SKM-1 (cell line): ENCODE results near the gene UTP14A.

Experiments used
- DNase-seq: peaks from one replicate; lab custom pipeline; 2025; ENCODE audit not compliant: unreplicated experiment; lab: John Stamatoyannopoulos, UW

Gene UTP14A

DNA sequence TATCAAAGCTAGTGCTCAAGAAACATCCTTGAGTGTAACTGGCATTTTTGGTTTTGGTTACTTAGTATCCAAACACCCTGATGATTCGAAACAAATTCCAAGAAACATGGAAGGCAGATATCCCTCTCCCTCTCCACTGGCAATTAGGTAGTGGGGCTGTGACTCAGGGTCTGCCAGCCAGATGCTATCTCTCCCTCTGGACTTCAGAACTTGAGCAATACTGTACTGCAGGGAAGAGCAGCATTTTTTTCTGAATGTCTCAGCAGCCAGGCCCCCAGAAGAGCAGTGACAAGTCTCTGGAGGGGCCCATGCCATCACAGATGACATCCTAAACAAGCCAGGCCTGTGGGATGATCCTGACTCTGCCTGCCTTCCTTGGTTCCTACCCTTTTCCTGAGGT lies 39.2 kb downstream of the UTP14A start:
- DNase-seq, result no peak

DNA sequence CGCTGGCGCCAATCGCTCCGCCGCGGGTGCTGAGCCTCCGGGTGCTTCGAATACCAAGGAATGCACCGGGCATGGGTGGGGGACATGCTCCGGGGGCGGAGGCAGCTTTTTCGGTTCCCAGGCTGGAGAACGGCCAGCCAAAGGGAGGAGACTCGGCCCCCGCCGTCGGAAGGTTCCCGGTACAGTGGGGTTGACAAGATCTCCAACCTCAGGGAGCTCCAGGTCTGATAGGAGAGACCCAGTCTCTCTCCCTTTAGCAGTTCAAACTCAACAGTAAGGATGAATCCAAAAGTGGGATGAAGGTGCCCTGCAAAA lies 47.3 kb downstream of the UTP14A start:
- no peak for DNase-seq

- no peak for DNase-seq
Measured at GRCh38 chrX:129953881-129954280, 47.9 kb downstream of the UTP14A start.

- no peak for DNase-seq
Measured at GRCh38 chrX:129954804-129955203, 48.8 kb downstream of the UTP14A start.

GRCh38 chrX:129955682-129956081 lies 49.7 kb downstream of the UTP14A start:
- no peak for DNase-seq

GRCh38 chrX:129956145-129956544 lies 50.2 kb downstream of the UTP14A start:
- DNase-seq, result no peak

- DNase-seq, result no peak
Measured at GRCh38 chrX:129956765-129957164, 50.8 kb downstream of the UTP14A start.

DNA sequence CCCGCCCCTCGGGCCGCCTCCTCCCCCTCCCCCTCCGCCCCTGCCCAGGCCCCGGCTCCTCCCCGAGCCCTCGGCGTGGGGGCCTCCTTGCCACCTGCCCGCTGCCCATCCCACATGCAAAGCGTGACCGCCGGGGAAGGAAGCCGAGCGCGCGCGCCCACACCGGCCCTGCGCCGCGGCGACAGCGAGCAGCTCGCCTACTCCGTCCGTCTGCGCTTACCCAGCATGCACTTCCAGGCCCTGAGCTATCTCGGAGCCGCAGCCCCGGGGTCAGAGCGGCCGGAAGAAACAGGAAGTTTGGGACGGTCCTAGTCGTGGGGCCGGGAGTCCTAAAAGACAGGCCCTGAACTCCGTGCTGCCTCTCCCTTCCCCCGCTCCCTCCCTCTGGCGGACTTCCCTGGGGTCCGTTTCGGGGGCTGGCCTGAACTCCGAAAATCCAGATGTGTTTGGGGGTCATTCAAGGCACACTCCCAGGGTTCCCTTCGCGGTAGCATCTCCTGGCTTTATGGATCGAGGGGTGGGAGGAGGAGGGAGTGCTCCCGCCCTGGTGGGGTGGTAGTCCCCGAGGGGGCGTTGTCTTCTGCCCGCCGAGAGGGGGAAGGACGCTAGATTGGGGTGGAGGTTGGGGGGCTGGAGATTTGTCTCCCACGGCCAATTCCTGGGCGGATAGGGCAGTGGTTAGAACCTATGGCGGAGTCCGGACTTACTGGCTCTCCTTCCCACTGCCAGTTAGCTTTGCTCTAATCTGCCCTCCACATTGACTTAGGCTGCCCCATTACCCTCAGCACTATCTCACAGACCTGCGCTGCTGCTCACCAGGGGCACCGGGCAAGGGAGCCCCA lies 51.5 kb downstream of the UTP14A start:
- peak; percentile 49 for DNase-seq

DNA sequence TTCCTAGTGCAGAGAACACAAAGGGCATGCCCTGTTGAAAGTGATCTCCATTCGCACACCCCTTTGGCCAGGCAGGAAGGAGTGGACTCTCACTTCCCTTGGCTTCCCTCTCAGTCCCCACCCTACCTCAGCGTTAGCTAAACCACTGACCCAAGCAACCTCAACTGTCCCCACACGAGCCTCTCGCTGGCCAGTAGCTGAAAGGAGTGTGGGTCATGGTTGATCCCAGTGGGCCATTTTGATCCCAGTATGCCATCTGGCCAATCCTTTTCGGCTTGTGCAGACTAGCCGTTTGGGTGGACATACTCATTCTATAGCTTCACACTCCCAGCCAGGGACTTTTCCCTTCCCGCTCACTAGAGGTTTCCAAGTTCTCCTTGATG lies 52.1 kb downstream of the UTP14A start:
- no peak for DNase-seq

DNA sequence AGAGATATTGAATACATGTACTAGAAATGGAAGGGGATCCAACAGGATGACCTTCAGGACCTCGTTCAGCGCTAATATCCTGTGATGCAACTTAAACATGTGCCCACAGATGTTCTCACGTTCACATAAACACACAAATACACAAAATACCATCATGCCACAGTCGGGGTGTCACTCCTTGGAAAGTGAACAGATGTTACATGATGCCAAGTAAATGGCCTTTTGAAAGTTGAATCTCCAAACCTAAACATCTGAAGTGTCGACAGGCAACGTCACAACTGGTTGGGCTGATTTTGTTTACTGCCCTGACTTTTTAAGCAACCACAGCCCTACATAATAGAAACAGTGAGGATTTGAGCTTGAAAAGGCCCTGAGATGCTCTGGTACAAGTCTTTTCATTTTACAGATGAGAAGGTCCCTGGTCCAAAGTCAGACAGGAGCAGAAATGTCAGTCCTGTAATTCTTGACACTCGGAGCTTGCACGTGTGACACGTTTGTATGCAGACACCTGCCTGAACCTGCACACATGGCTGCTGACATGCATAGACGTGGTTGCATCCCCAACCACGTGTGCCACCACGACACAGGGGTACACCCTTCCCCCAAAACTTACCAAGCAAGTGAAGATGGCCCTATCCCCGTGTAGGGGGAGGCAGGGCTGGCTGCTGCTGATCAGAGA lies 53.0 kb downstream of the UTP14A start:
- DNase-seq, result no peak

DNA sequence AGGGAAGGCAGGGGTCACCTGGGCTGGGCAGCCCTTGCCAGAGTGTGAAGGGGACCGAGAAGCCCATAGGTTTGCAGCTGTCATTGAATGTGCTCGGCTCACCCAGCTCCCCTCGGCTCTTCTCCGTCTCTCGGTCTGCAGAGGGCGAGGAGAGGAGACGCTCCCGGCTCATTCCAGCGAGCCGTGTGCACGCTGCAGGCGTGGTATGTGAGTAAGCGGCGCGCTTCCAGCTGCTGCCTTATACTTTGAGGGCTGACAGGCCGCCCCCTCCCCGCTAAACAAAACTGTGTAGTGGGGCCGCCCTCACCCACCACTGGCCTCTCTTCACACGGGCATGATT lies 53.5 kb downstream of the UTP14A start:
- no peak for DNase-seq

DNA sequence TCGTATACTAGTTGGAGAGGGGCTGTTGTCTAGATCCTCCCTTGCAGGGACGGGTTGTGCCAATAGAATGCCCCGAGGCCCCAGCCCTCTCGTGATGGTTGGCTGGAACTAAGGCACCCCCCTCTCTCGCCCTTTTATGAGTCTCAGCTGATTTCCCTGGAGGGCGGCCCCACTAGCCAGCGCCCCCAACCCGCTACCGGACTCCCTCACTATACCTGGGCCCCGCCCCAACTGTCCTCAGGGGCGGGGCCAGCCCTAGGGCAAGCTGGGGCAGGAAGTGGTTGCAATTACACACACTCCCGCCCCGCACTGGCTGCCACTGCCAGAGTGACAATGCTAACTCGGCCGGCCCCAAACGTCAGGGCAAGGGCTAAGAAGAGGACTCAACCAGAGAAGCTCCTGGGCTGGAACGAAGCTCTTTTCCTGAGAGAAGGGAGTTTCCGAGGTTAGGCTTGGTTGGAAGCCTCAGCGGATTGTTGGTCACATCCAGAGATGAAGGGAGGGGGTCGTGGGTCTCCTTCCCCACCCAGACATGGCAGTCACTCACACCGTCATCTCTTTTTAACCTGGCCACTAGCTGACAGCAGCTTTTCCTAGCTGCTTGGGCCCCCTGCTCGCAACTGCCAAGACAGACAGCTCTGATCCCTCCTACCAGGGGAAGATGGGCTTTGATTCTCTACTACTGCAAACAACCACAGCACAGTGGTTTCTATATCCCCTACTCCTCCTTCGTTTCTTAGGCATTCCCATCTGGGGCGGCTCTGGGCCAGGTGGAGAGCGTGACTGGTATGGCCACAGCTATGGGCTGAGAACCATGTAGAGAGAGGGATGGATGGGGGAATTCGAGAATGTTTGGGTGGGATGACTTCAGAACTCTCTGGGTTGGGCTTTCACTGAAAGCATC lies 55.5 kb downstream of the UTP14A start:
- DNase-seq, result peak; percentile 39

DNA sequence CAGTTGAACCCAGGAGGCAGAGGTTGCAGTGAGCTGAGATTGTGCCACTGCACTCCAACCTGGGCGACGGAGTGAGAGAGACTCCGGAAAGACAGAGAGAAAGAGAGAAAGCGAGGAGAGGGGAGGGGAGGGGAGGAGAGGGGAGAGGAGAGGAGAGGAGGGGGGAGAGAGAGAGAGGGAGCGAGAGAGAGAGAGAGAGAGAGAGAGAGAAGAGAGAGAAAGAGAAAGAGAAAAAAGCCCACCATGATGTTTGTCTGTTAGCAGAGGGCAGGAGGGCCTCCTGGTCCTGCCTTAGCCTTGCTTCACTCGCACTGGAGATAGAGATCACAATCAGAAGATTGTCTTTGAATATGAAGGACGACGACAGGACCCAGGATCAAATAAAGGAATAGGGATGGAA lies 57.8 kb downstream of the UTP14A start:
- no peak for DNase-seq

DNA sequence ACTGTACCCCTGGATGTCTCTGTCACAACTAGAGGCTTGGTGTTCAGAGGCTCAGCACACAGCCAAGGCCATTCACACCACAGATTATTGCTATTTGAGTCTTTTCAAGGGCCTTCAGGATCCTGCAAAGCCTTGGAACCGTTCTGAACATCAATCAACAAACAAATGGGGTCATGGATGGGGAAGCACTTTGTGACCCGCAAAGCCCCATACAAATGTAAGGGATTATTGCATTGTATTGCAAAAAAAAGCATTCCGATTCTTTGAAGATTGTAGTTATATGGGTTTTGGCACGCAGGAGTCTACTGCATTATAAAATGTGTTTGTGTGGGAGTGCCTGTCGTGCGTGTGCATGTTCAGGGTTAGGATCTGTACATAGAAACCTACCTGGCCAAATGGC lies 59.2 kb downstream of the UTP14A start:
- no peak for DNase-seq

- no peak for DNase-seq
Measured at GRCh38 chrX:129968968-129969367, 63.0 kb downstream of the UTP14A start.

DNA sequence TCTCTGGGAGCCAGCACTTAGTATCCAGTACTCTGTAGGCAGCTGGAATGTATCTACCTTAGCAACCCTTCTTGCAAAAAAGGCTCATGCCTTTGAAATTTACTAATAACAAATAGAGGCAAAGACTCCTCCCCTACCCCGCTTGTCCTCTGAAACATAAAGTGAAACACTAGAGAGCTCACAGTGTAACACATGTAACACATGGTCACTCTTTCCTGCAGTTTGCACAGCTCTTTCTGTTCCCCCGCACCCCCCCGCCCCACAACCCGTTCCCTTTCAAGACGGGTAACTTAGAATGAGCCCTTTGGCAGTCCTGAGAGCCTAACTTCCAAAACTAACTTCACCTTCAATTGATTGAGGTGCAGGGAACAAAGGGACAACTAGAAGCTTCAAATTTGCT lies 70.5 kb downstream of the UTP14A start:
- DNase-seq, result no peak
